Measurements from ENCODE around the gene PAN2.
"Not testable (repeated sequence)": the region's sequence is repeated elsewhere in the genome, so short reads cannot be mapped to it uniquely, and the experiment has no call there.

Gene PAN2, protein sequence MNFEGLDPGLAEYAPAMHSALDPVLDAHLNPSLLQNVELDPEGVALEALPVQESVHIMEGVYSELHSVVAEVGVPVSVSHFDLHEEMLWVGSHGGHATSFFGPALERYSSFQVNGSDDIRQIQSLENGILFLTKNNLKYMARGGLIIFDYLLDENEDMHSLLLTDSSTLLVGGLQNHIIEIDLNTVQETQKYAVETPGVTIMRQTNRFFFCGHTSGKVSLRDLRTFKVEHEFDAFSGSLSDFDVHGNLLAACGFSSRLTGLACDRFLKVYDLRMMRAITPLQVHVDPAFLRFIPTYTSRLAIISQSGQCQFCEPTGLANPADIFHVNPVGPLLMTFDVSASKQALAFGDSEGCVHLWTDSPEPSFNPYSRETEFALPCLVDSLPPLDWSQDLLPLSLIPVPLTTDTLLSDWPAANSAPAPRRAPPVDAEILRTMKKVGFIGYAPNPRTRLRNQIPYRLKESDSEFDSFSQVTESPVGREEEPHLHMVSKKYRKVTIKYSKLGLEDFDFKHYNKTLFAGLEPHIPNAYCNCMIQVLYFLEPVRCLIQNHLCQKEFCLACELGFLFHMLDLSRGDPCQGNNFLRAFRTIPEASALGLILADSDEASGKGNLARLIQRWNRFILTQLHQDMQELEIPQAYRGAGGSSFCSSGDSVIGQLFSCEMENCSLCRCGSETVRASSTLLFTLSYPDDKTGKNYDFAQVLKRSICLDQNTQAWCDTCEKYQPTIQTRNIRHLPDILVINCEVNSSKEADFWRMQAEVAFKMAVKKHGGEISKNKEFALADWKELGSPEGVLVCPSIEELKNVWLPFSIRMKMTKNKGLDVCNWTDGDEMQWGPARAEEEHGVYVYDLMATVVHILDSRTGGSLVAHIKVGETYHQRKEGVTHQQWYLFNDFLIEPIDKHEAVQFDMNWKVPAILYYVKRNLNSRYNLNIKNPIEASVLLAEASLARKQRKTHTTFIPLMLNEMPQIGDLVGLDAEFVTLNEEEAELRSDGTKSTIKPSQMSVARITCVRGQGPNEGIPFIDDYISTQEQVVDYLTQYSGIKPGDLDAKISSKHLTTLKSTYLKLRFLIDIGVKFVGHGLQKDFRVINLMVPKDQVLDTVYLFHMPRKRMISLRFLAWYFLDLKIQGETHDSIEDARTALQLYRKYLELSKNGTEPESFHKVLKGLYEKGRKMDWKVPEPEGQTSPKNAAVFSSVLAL

DNA sequence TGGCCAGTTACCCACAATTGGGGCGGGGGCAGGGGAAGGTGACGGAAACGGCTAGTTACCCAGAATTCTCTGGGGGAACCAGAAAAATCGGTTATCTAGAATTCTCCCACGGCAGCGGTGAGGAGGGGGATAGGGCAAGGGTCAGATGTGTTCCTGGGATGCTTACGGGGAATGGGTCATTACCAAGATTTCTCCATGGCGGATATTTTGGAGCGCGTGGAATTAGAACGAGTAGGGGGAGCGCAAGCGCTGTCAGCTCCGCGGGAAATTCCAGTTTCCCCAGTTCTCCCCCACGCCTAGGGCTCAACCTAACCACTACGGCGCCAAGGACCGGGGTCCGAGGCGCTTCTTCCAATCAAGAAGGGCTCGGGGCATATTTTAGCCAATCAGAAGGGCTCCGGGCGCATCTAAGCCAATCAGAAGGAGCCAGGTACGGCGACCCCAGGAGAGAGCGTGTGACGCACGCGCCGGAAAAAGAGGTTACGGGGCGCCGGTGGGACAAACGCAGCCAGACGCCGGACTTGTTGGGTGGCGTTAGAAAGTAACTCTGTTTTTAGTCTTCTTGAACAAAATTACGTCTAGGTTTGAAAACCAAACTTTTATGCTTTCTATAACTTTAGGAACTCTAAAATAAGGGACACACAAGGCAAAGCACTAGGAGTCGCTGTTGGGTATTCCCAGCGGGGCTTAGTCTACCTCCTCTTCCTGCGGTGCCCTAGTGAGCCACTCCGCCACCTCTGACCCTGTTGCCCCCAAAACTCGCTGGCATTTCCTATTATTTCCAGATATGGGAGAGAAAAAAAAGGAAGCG is at the start of gene PAN2:
Gene PAN2 (minus strand): TSS at position 322 of the 811 bp plus-strand sequence. CDS start 906 bp downstream, outside the sequence.
- peak; percentile 100 for DNase-seq (ENCODE audit: low spot score)

DNA sequence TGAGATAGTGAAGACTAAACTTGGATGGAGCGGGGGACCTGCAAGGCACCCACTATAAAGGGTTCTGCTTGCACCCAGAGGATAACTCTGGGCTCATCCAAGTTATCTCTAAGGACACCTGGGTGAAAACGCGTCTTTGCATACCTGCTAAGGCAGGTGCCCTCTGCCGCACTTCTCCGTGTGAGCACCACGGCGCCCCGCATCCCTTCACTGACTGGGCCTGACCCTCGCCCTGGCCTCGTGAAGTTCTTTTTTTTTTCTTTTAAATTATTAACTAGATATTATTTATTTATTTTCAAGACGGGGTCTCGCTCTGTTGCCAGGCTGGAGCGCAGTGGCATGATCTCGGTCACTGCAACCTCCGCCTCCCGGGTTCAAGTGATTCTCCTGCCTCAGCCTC is 48.8 kb upstream of the PAN2 start:
- no peak for DNase-seq (ENCODE audit: low spot score)

DNA sequence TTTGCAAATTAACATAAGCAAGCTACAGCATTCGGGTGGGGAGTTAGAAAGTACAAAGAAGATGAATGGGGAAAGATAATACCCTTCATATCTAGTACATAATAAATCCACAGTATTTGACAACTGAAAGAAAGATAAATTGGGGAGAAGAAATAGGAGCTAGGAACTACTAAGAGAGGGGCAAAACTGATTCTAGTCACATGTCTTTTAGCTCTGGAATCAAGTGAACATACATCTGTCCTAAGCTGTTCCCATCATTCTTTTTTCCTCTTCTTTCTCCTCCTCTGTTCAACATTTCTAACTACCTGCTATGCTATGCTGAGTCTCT is 44.2 kb upstream of the PAN2 start:
- DNase-seq (ENCODE audit: low spot score) = no peak

DNA sequence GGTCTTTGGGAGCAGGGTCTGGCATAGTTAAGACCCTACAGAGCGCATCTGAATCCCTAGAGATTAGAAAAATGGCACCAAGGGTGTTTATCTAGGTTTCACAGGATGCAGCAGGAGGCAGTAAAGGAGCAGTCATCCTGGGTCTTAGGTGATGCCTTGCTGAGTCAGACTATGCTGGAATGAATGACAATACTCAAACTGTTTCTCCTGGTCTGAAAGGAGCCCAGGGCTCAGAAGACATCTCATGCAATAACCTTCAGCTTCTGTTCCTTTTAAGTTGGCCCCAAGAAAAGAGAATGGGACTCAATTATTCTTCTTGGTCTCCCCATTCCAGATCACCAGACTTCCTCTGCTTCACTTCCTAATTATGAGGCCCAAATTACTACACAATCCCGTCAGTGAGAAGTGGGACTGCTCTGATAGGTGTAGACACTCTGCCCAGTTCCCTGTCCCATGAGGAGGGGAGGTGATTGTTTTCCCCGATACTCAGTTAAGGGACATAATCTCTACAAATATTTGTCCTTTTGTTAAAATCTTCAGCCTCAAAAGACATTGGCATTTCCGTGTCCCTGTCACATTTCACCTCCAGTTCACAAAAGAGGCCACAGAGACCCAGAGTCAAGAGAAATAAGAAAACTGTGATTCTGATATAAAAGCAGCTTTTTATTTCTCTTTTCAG is 43.6 kb upstream of the PAN2 start:
- DNase-seq (ENCODE audit: low spot score) = no peak

DNA sequence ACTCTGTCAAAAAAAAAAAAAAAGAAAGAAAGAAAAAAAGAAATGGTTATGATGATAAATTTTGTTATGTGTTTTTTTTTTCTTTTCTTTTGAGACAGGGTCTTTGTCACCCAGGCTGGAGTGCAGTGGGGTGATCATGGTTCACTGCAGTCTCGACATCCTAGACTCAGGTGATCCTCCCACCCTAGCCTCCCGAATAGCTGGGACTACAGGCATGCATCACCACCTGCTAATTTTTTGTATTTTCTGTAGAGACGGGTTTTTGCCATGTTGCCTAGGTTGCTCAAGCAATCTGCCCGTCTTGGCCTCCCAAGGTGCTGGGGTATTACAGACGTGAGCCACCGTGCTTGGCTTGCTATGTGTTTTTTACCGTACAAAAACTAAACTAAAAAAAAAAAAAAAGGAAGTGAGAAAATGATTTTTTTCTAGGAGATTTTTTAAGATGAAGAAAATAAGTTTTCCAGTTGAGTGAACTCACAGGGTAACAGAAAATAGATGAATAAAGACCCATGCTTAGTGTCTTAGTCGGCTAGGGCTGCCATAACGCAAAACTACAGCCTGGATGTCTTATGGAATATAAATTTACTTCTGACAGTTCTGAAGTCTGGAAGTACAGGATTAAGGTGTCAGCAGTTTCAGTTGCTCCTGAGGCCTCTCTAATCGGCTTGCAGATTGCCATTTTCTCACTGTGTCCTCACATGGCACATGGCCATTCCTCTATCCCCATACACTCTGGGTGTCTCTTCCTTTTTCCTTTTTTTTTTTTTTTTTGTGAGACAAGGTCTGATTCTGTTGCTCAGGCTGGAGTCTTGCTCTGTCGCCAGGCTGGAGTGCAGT is 42.0 kb upstream of the PAN2 start:
- no peak for DNase-seq (ENCODE audit: low spot score)

DNA sequence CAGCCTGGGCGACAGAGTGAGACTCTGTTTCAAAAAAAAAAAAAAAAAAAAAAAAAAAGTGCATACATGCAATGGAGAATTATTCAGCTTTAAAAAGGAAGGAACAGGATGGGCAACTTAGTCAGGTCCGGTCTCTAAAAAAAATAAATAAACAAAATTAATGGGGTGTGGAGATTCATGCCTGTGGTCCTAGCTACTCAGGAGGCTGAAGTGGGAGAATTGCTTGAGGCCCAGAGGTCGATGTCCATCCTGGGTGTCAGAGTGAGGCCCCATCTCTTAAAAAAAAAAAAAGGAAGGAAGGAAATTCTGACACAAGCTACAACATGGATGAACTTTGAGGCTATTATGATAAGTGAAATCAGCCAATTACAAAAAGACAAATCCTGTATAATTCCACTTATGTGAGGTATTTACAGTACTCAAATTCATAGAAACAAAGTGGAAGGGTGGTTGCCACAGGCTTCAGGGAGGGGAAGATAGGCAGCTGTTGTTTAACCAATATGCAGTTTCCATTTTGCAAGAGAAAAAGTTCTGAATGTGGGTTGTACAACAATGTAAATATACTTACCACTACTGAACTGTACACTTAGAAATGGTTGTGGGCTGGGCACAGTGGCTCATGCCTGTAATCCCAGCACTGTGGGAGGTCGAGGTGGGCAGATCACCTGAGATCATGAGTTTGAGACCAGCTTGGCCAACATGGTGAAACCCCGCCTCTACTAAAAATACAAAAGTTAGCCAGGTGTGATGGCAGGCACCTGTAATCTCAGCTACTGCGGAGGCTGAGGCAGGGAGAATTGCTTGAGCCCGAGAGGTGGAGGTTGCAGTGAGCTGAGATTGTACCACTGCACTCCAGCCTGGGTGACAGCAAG is 41.2 kb upstream of the PAN2 start:
- no peak for DNase-seq (ENCODE audit: low spot score)

DNA sequence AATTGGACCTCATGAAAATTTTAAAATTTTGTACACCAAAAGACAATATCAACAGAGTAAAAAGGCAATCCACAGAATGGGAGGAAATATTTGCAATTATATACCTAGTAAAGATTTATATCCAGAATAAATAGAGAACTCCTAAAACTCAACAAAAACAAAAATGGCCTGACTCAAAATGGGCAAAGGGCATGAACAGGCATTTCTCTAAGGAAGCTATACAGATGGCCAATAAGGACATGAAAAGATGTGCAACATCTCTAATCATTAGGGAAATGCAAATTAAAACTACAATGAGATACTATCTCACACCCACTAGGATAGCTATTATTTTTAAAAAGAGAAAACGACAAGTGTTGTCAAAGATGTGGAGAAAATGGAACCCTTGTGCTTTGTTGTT is 39.7 kb upstream of the PAN2 start:
- DNase-seq (ENCODE audit: low spot score) = no peak

DNA sequence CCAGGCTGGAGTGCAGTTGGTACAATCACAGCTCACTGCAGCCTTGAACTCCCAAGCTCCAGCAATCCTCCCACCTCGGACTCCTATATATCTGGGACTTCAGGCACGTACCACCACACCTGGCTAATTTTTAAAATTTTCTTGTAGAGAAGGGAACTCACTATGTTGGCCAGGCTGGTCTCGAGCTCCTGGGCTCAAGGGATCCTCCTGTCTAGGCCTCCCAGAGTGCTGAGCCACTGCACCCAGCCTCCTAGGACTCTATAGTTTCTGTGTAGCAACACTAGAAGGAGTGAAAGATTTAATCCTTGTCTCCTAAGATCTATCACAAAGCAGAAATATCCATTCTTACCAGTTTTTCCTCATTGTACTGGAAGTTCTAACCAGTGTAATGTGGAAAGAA is 33.1 kb upstream of the PAN2 start:
- no peak for DNase-seq (ENCODE audit: low spot score)

DNA sequence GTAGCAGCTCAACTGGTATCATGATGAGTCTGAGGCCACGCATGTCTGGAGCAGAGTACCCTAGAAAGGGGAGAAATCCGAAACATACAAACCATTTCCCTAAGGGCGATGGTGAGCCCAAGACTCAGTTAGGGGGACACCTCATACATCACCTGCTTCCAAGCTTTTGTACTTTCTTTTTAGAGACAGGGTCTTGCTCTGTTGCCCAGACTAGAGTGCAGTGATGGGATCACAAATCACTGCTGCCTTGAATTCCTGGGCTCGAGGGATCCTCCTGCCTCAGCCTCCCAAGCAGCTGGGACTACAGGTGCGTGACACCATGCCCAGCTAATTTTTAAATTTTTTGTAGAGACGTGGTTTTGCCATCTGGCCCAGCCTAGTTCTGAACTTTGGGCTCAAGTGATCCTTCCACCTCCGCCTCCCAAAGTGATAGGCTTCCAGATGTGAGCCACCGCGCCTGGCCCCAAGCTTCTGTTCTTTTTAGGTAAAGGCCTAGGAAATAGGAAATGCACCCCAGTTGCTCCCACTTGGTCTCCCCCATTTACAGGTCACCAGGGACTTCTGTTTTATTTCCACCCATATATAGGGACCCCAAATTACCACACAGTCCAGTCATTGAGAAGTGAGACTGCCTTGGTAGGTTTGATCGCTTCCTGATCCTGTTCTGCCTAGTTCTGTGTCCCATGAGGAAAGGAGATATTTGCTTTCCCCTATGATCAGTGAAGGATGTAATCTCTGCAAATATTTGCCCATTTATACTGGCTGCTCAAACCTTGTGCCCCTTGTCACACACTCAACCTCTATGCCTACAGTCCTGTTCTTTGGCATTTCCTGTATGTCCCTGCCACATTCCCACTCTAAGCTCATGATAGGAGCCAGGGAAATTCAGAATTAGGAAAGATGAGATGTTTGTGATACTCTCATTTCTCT is 28.6 kb upstream of the PAN2 start, which contains the start of gene APOF:
Gene APOF (minus strand): TSS at position 728 of the 930 bp plus-strand sequence. CDS start 112 bp downstream, at position 616.
- DNase-seq (ENCODE audit: low spot score) = no peak

DNA sequence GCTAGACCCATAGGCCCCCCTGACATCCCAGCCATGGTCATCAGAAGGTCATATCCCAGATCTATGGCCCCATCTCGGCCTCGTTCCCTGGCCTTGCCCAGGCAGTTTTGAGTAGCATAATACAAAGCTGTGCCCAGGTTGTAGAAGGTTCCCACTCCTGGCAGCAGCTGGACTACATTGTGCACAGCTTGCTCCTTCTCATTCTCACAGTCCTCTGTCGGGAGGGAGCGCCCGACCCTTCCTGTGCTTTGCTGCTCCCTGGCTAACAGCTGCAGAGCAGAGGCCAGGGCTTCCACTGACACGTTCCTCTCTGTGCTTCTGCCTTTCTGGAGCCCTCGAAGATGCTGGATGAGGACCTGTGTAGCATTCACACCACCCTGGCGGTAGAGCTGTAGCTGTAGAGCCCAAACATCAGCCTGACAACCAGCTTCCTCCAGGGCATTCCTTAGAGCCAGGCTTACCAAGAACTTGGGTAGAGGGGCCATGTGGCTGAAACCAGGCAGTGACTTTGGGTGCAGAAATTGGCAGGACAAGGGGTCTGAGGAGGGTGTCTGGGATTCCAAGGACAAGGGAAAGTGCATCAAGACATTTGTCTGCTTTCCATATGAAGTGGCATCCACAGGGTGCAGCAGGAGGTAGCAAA is 27.8 kb upstream of the PAN2 start:
- no peak for DNase-seq (ENCODE audit: low spot score)

DNA sequence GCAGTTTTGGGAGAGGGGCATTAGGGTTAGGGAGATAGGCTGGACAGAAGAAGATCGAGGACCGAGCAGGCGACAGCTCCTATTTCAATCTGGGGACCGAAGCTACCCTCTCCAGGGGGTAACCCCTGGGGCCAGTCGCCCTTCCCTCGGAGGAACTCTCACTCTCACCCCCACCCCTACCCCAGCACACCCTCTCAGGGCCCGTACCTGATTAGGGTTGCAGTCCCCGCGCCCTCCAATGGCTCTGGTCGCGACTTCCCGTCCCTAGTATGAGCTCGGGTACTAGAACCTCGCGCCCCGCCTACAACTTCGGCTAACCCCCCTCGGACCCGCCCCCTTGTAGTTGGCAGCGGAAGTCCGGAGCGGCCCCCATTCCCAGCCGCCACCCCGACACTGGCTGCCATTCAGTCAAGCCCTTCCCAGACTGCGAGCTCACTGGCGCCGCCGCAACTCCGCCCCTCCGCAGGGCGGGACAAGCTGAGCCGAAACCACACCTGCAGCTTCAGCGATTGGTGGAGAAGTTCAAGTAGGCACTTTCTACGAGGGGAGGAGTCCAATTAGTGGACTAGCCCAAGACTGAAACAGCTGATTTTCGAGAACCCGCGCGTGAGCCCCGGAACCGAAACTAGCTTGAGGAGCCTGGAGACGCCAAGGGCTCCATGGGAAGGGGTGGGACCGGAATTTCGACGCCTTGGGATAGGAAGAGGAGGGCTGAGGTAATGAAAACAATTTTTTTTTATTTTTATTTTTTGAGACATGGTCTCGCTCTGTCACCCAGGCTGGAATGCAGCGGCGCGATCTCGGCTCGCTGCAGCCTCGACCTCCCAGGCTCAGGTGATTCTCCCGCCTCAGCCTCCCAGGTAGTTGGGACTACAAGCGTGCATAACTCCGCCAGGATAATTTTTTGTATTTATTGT is 26.3 kb upstream of the PAN2 start, which contains the start of gene STAT2:
Gene STAT2 (minus strand): TSS at position 257 of the 917 bp plus-strand sequence. CDS start 3,536 bp downstream, outside the sequence.
- DNase-seq (ENCODE audit: low spot score) = peak; percentile 95

DNA sequence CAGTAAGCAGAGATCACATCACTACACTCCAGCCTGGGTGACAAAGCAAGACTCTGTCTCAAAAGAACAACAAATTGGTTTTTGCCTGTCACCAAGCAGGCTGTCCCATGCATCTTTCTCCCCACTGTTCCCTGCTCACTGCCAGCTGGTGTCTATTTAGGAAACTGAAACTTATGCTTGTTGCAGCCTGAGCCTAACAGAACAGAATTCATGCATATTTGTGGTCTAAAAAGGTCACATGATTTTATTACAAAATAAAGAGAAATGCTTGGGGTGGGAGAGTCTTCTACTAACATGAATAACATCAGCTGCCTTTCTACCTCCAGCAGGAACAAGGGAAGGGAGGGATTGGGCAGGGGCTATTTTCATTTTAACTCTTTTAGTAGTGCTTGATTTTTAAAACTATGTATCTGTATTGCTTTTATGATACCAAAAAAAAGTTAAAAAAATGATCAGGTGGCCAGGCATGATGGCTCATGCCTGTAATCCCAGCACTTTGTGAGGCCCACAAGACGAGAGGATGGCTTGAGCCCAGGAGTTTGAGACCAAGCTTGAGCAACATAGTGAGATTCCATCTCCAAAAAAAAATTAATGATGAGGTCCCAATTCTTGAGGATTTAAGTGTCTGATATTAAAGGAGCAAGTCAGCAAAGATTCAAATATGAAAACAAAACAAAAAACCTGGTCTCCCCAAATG is 25.2 kb upstream of the PAN2 start:
- DNase-seq (ENCODE audit: low spot score) = peak; percentile 74

DNA sequence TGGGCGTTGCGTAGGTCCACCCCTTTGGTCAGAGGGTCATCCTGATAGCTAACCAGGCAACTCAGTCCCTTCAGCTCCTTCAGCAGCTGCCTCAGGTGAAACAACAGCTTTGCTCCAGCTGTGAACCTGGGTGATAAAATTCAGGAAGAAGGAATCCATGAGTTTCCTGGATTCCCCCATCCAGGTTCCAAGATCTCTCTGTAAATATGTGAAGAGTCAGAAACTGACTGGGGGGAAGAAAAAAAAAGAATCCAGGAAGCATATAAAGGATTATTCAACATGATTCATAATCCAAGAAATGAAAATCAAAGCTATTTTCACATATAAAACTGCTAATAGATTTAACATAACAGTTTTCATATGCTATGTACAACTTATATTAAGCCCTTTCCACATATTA is 17.5 kb upstream of the PAN2 start:
- no peak for DNase-seq (ENCODE audit: low spot score)

DNA sequence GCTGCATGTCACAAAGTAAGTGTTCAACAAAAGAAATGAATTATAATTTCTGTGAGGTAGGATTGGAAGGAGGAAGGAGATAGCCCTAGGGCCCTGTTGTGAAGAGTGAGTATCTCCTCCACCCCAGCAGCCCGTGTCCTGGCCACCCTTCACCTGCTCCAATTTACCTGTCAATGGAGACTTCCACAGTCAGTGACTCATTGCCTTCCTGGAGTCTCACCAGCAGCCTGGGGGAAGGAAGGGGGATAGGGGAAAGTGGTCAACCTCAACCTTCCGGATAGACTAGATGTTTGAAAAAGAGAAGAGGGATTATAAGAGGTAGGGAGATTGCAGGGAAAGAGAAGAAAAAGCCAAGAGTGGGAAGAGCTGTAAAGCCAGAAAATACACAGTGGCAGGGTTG is 16.9 kb upstream of the PAN2 start:
- DNase-seq (ENCODE audit: low spot score) = no peak

DNA sequence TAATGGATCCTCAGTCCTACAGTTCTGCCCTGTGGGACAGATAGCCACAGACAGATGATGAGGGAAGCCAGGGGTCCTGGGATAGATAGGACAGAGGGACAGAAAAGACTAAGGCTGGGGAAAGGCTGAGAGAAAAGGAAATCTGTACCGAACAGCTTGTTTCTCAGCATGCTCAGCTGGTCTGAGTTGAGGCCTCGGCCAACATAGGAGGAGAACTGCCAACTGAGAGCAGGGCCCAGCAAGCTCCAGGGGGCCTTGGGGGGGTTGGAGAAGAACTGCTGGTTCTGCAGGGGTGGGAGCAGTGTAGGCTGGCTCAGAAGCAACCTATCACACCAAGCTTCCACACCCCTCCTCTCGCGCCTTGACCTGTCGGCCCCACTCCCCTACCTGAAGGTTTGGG is 15.0 kb upstream of the PAN2 start:
- no peak for DNase-seq (ENCODE audit: low spot score)

DNA sequence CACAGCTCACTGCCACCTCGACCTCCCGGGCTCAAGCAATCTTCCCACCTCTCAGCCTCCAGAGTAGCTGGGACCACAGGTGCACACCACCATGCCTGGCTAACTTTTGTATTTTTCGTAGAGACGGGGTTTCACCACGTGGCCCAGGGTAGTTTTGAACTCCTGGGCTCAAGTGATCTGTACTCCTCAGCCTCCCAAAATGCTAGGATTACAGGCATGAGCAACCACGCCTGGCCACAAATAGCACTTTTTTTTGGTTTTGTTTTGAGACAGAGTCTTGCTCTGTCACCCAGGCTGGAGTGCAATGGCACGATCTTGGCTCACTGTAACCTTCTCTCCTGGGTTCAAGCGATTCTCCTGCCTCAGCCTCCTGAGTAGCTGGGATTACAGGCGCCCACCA is 13.5 kb upstream of the PAN2 start:
- not testable (repeated sequence) for DNase-seq (ENCODE audit: low spot score)

Measured in hepatic stellate cell (primary cell).